Erythroblast (primary cell): ENCODE data around the gene CASP10.

Experiments
- GATA1 ChIP-seq: IDR thresholded peaks from 2 replicates; pipeline ENCODE4 v1.6.1; 2011; ENCODE audit warnings: low read depth, mild to moderate bottlenecking, control low read depth, low read length, moderate library complexity
- POLR2A ChIP-seq: IDR thresholded peaks from 2 replicates; pipeline ENCODE4 v1.6.1; 2011; ENCODE audit warnings: mild to moderate bottlenecking, low read length

DNA sequence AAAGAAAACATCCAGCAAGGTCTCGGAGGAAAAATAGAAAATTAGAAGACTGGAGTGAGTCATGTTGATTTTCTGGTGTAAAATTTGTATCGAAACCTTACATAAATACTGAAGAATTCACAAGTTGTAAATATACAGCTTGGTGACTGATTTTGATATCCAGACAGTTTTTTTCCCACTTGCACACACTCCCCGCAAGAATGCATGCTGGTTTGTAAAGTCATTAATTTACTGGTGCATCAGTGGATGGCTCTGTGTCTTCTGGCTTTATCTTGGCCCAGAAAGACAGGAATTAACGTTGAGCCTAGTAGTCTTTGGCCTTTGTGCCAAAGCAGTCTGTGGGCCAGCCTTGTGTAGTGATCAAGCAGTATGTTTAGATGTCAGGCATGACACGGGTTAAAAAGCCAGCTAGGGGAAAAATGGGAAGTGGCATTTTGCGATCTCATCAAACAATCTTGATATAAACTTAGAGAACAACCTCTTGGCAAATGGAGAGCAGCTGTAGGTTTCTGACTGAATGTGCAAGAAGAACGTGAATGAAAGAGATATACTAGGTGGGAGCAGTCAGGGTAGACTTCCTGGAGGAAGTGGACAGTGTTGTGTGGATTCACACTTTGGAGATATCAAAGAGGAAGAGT is 54.7 kb downstream of the CASP10 start:
- TF ChIP-seq POLR2A, result no peak
- TF ChIP-seq GATA1, result no peak
